GM10847 (cell line): ENCODE results near the gene CARF.
A peak's percentile ranks its signal among the peaks of the same experiment; 100 is the strongest.

Source experiments
- POLR2A ChIP-seq: IDR thresholded peaks from 2 replicates; pipeline ENCODE4 v1.6.1; 2011; ENCODE audit not compliant: insufficient read length; ENCODE audit errors: extremely low read depth

CARF gene, protein sequence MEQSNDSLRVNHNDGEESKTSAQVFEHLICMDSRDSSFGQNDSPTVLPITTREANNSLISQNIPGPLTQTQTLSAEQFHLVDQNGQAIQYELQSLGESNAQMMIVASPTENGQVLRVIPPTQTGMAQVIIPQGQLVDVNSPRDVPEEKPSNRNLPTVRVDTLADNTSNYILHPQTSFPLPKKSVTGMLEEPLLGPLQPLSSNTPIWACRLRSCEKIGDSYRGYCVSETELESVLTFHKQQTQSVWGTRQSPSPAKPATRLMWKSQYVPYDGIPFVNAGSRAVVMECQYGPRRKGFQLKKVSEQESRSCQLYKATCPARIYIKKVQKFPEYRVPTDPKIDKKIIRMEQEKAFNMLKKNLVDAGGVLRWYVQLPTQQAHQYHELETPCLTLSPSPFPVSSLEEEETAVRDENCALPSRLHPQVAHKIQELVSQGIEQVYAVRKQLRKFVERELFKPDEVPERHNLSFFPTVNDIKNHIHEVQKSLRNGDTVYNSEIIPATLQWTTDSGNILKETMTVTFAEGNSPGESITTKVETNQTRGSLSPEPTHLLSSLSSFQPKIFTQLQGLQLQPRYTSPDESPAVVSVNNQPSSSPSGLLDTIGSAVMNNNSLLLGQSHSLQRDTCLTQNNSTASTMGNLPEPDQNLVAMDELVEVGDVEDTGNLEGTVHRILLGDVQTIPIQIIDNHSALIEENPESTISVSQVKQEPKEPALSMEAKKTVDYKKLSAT

DNA sequence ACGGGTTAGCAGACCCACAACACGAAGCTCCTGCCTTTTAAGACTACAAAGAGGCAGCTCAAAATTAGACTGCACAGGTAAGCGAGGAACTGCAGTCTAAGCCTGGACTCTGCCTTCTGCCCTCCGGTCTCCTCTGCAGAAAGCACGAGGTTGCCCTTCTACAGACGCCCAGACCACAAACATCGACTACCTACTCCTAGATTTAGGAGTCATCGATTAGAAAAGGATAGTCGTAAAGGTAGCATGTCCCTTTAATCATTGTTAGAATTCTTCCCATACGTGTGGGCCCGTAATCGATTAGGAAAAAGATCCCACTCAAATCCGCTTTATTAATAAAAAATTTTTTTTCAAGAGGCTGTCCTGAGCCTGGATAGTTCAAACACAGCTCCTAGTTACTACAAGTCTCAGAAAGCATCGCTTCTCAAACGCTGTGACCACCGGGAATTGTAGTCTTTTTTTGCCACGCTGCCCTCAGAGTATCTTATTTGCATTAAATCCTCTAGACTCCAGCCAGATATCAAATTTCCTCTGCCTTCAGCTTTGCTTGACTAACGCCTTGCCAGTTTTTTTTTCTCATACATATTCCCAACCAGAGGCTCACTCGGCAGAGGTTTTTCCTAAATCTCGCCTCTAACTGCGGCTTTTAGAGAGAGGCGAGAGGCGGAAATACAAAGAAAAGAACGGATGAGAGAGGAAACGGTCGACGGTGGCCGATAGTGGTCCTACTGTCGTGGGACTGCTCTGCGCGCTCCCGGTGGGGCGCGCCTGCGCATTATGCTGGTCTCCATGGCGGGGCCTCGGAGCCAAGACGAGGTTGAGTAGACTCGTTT is at the start of gene CARF, which contains the start of gene WDR12:
Gene CARF (plus strand): TSS at position 764 of the 830 bp plus-strand sequence. CDS start 29,628 bp downstream, outside the sequence.
Gene WDR12 (minus strand): TSS at position 162 of the 830 bp plus-strand sequence. CDS start 197 bp downstream, outside the sequence.
- peak; percentile 46 for TF ChIP-seq POLR2A

- no peak for TF ChIP-seq POLR2A
Measured at GRCh38 chr2:202870431-202871299, 41.4 kb upstream of the CARF start.

- no peak for TF ChIP-seq POLR2A
Measured at GRCh38 chr2:202871300-202872141, 40.6 kb upstream of the CARF start, which contains the start of gene ICA1L. ICA1L (minus strand) TSS chr2:202871766; CDS start chr2:202829009, 42,757 bp downstream.

DNA sequence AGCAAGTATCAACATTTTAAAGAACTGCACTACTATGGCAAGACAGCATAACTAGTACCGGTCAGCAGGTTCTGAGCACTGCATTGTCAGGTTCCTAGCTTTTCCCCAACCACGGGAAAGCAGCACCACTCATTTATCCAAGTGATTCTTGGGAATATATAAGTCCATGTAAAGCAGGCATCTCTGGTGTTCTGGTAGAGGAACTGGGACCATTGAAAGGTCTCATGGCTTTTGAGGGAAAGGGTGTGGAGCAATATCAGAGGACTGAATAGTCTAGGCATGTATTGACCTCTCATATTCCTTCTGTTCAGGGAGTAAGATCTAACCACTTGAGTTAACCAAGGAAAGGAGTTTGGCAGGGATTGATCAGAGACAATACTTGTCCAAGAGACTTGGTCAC is 34.4 kb upstream of the CARF start:
- TF ChIP-seq POLR2A, result no peak

GRCh38 chr2:202881570-202881969 is 30.5 kb upstream of the CARF start:
- TF ChIP-seq POLR2A, result no peak

DNA sequence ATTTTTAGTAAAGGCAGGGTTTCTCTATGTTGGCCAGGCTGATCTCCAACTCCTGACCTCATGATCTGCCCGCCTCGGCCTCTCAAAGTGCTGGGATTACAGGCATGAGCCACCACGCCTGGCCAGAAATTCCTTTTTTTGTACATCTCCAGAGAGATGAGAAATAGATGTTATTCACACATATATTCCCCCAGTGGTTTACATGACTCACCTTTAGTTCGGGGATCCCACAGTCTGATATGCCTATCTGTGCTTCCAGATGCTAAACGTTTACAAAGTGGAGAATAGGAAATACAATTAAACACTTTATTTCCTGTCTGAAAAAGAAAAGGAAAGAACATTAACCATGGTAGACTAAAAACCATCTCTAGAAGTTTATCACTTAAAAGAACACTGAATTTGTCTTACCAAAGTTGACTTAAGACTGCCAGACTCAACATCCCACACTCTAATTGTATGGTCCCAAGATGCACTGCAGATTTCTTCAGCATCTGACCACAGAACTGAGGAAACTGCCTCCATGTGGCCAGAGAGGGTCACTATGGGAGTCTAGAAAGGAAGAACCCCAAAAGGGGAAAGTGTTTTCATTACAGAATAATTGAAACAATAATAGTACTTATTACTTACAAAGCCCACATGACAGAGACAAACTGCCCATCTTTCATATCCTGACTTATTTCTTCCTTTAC is 27.9 kb upstream of the CARF start:
- TF ChIP-seq POLR2A, result no peak

DNA sequence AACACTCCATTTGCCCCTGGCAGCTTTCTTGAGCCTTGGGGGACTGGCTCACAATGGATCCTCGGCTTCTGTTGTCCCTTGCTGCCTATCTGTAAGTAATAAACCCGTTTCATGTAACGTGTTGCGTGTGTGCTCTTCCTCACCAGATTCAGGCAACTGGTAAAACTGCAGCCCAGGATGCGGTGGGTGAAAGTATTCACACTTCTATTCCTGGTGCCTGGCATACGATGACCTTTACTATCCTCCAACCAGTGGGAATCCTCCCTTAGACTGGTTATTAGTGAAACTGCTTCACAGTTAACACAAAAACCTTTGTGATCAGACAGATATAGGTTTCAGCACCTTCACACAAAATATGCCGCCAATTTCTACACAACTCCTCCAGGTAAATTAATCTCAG is 26.9 kb upstream of the CARF start:
- TF ChIP-seq POLR2A, result no peak

DNA sequence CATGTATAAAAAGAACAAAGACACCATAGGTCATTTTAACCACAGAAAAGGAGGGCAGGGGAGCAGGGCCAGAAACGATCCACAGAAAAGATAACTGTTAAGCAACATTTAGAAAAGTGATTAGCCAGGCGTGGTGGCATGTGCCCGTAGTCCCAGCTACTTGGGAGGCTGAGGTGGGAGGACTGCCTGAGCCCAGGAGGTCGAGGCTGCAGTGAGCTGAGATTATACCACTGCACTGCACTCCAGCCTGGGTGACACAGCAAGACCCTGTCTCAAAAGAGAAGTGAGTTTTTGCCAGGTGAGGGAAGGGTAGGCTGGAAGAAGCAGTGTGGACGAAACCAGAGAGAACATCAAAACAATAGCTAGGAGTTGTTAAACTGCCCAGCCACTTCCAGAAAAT is 3.9 kb upstream of the CARF start:
- TF ChIP-seq POLR2A, result no peak

DNA sequence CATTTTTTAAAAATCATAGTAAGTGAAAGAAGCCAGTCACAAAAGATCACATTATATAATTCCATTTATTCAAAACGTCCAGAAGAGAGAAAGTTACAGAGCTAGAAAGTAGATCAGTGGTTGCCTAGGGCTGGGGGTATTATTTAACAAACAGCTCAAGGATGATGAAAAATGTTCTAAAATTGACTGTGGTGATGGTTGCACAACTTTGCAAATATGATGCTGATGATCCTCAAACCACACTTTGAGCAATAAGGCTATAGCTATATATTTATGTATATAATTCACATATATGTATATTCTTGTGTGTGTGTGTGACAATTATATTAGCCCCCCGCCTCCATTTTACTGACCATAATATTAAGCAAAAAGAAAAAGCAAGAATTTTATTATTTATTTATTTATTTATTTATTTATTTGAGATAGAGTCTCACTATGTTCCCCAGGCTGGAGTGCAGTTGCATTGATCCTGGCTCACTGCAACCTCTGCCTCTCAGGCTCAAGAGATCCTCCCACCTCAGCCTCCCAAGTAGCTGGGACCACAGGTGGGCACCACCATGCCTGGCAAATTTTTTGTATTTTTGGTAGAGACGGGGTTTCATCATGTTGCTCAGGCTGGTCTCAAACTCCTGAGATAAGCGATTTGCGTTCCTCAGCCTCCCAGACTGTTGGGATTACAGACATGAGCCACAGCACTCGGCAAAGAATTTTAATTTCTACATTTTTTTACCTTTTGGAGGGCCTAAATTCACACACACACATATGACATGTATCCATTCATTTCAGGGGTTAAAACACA is 2.5 kb upstream of the CARF start:
- no peak for TF ChIP-seq POLR2A

DNA sequence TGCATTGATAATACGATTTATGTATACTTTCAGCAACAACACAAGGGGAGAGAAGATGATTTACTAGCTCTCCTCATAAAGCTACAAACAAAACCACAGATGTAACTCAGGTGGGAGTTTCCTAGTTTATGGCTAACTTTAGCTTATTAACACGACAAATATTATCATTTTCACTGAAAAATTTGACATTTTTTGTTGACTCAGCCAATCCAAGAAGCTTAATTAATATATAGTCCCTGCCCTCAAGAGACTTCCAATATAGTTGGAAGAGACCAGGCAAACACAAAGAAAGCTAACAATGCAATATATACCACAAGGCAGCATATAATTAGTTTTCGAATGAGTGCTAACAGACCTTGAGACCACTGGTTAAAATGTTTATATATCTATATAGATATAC is 1.4 kb upstream of the CARF start:
- TF ChIP-seq POLR2A, result no peak

GRCh38 chr2:202911203-202911511 is 918 bp upstream of the CARF start:
- no peak for TF ChIP-seq POLR2A

- no peak for TF ChIP-seq POLR2A
Measured at GRCh38 chr2:202918860-202919259, 6.8 kb downstream of the CARF start.
